ENCODE results near the gene POLDIP2.

The POLDIP2 gene

DNA sequence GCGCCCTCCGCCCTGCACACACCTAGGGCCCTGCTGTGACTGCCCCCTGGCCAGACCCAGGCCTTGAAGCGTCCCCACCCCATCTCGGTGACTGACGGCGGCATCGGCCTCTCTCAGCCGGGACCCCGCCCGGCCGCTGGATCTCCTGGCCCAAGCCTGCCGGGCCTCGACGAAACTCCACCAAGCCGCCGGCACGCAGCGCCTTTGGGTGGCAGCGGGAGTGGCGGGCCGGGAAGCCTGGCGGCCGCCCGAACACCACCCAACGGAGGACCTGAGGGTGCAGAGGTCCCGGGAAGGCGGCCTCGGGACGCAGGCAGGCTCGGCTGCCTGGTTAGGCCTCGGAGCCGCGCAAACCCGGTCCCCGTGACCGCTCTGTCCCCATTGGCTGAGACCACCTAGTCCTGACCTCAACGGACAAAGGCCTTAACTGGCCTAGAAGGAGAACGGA lies 50.3 kb downstream of the POLDIP2 start:
- no peak for DNase-seq

GRCh38 chr17:28298449-28298848 lies 58.9 kb downstream of the POLDIP2 start:
- DNase-seq = no peak

Data from activated T-cell treated with anti-CD3 and anti-CD28 coated beads, Interleukin-2, amount 50 U/mL, for 48 hours (primary cell).